Measurements from ENCODE around the gene PTCH1. TPM values are rescaled to one million over a fixed set of nuclear protein-coding genes. Genes with fewer than 3 reads are reported as not detected.

PTCH1 gene
- total and polyA plus RNA-seq, 10 of the 15 experiments (the other 5 are each of a cell fraction or from before 2014, with no cell fraction given): 0.16 to 6.1 (median 2.6) TPM

- TF ChIP-seq ZNF687 (IDR thresholded peaks at IDR 0.05) (peak; percentile 41; the same call in 1 of the 2 replicates), NR2F1 (conservative IDR thresholded peaks at IDR 0.05) (0 out of 2 replicates have a peak, but pooled peaks have one; percentile 32), RB1 (IDR thresholded peaks at IDR 0.05; ENCODE audit: borderline replicate concordance) (peak; percentile 85), SIN3A (IDR thresholded peaks at IDR 0.05; ENCODE audit: low read depth, low read length) (peak; percentile 29; the same call in 1 of the 2 replicates), KDM1A (IDR thresholded peaks at IDR 0.05; ENCODE audit: borderline replicate concordance) (no peak), FOXK2 (IDR thresholded peaks at IDR 0.05) (no peak), PAX5 (IDR thresholded peaks at IDR 0.05; ENCODE audit: borderline replicate concordance, low read depth, low read length) (no peak), TCF3 (IDR thresholded peaks at IDR 0.05; ENCODE audit: borderline replicate concordance, insufficient read depth, low read depth, low read length) (no peak), STAT1 (conservative IDR thresholded peaks at IDR 0.05) (no peak; the same call in 1 of the 2 replicates), ESRRA (IDR thresholded peaks at IDR 0.05; ENCODE audit: low read length) (no peak), CUX1 (IDR thresholded peaks at IDR 0.05; ENCODE audit: insufficient replicate concordance, low read depth, low read length) (no peak), RBBP5 (conservative IDR thresholded peaks at IDR 0.05) (no peak), POLR2AphosphoS5 (IDR thresholded peaks at IDR 0.05; ENCODE audit: low read length) (peak; percentile 60; the same call in 1 of the 2 replicates), CREM (IDR thresholded peaks at IDR 0.05; ENCODE audit: low read depth) (no peak), RAD21 (IDR thresholded peaks at IDR 0.05; ENCODE audit: insufficient read depth, low read depth, low read length) (no peak), ATF7 (IDR thresholded peaks at IDR 0.05; ENCODE audit: low read depth) (no peak), KAT2A (conservative IDR thresholded peaks at IDR 0.05; ENCODE audit: control insufficient read depth, low read depth, low read length) (no peak), MEF2B (IDR thresholded peaks at IDR 0.05; ENCODE audit: partially characterized antibody, poor library complexity, severe bottlenecking) (no peak), FOS (IDR thresholded peaks at IDR 0.05; ENCODE audit: borderline replicate concordance, extremely low read depth, insufficient read length) (no peak)
- TF ChIP-seq, protein P1, sequence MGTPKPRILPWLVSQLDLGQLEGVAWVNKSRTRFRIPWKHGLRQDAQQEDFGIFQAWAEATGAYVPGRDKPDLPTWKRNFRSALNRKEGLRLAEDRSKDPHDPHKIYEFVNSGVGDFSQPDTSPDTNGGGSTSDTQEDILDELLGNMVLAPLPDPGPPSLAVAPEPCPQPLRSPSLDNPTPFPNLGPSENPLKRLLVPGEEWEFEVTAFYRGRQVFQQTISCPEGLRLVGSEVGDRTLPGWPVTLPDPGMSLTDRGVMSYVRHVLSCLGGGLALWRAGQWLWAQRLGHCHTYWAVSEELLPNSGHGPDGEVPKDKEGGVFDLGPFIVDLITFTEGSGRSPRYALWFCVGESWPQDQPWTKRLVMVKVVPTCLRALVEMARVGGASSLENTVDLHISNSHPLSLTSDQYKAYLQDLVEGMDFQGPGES (IDR thresholded peaks at IDR 0.05): no peak
Measured at GRCh38 chr9:95510709-95511615, 5.8 kb downstream of the PTCH1 start (continued).

All from GM12878 (cell line).